D721Med (cell line): ENCODE results near the gene NDNF.

Source experiments
- DNase-seq: peaks from one replicate; pipeline ENCODE4 v3.0.0; 2011; ENCODE audit warnings: low spot score; ENCODE audit not compliant: insufficient read length
- FAIRE-seq: peaks from 2 replicates; lab custom pipeline; 2011; peaks lifted over from hg19 to GRCh38; lab: Jason Lieb, UNC
- CTCF ChIP-seq: IDR thresholded peaks from 2 replicates; pipeline ENCODE4 v1.5.1; 2012; ENCODE audit warnings: mild to moderate bottlenecking, control low read depth; ENCODE audit not compliant: insufficient read depth; ENCODE audit errors: missing control alignments

Gene NDNF

GRCh38 chr4:121088867-121089266 lies 16.5 kb upstream of the NDNF start:
- FAIRE-seq, result no peak
- no peak for DNase-seq
- TF ChIP-seq CTCF, result no peak

- no peak for DNase-seq
- TF ChIP-seq CTCF, result no peak
- FAIRE-seq, result no peak
Measured at GRCh38 chr4:121079376-121079775, 7.0 kb upstream of the NDNF start.

- DNase-seq (no peak), FAIRE-seq (no peak)
- TF ChIP-seq CTCF, result no peak
Measured at GRCh38 chr4:121077496-121077895, 5.2 kb upstream of the NDNF start.

GRCh38 chr4:121076416-121076815 lies 4.1 kb upstream of the NDNF start:
- no peak for DNase-seq
- TF ChIP-seq CTCF, result no peak
- FAIRE-seq, result no peak

- DNase-seq (no peak), FAIRE-seq (no peak)
- TF ChIP-seq CTCF, result no peak
Measured at GRCh38 chr4:121073672-121074381, 1.5 kb upstream of the NDNF start.

GRCh38 chr4:121073004-121073435 lies 685 bp upstream of the NDNF start:
- FAIRE-seq (no peak), DNase-seq (no peak)
- no peak for TF ChIP-seq CTCF

- TF ChIP-seq CTCF, result no peak
- no peak for DNase-seq
- no peak for FAIRE-seq
Measured at GRCh38 chr4:121071640-121072223, 603 bp downstream of the NDNF start.
